HG02973 (cell line): ENCODE measurements around the gene TIMP2.
"Not testable (repeated sequence)": the region's sequence is repeated elsewhere in the genome, so short reads cannot be mapped to it uniquely, and the experiment has no call there.

Source experiments
- ATAC-seq: cut with Tn5 transposase; IDR thresholded peaks from one replicate; pipeline ENCODE4 v1.9.1; 2021; ENCODE audit warnings: moderate library complexity; ENCODE audit not compliant: unreplicated experiment

Gene TIMP2

DNA sequence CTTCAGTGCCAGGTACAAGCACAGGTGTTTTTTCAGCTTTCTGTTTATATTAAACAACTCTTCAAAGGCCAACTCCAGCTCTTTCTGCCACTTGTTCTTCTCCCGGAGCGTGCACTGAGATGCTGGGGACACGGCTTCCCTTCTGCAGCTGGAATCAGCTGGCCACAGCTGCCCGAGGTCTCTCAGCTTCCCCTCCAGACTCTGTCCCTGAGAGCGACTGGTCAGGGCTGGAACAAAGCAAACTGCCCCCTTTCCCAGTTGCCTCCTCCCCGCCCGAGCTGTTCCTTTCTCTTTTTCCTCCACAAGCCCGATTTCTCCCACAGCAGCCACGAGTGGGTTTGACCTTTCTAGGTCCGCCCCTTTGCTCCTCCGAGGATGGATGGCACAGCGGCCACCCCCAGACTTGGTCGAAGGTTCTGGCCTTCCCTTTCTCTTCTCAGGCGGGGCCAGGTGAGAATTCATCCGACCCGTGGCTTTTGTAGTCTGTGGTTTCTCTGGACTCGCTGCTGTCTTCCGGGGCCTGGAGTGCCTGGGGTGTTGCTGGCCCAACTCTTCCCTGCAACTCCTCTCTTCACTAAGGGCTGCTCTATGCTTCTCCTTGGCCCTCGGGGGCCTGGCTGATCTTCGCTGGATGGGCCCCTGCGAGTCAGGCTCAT is 33.7 kb downstream of the TIMP2 start:
- ATAC-seq = no peak

DNA sequence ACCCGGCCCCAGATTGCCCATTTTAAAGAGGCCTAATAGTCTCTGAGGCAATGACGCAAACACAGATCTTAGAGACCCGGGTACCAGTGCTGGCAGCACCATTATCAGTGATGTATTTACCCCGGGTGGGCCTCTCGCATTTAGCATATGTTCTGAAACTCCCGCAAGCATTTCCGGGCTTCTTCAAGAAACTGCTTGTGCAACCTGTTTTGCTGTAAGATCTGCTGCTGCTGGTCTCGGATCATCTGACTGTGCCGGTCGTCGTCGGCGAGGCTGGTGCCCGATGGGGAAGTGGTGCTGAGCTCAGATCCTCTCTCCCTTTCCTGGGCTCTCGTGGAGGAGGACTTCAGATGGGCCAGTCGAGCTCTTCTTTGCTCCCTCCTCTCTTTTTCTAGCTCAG is 34.7 kb downstream of the TIMP2 start:
- no peak for ATAC-seq

- ATAC-seq = not testable (repeated sequence)
These were observed 35.1 kb downstream of the TIMP2 start for GRCh38 chr17:78890096-78890495.

DNA sequence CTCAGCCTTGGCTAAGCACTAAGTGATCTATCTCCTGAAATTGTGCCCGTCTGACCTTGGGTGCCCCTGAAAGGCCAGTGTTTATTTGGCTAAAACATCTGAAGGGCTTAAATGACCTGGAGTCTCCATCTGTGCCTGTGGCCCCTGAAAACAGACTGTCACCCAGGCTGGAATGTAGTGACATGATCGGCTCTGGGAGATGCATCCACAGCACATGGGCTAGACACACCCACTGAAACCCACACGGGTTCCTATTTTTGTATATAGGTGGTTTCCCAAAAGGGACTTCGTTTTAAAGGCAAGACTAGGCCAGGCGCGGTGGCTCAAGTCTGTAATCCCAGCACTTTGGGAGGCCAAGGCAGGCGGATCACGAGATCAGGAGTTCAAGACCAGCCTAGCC is 35.7 kb downstream of the TIMP2 start:
- no peak for ATAC-seq

GRCh38 chr17:78888941-78889518 is 36.2 kb downstream of the TIMP2 start:
- no peak for ATAC-seq

- no peak for ATAC-seq
These were observed 38.2 kb downstream of the TIMP2 start for GRCh38 chr17:78886954-78887353.

- ATAC-seq = no peak
These were observed 39.2 kb downstream of the TIMP2 start for GRCh38 chr17:78885956-78886355.

GRCh38 chr17:78884876-78885667 is 40.1 kb downstream of the TIMP2 start:
- no peak for ATAC-seq

GRCh38 chr17:78884148-78884825 is 40.9 kb downstream of the TIMP2 start:
- no peak for ATAC-seq

- no peak for ATAC-seq
These were observed 41.6 kb downstream of the TIMP2 start for GRCh38 chr17:78883533-78884131.

DNA sequence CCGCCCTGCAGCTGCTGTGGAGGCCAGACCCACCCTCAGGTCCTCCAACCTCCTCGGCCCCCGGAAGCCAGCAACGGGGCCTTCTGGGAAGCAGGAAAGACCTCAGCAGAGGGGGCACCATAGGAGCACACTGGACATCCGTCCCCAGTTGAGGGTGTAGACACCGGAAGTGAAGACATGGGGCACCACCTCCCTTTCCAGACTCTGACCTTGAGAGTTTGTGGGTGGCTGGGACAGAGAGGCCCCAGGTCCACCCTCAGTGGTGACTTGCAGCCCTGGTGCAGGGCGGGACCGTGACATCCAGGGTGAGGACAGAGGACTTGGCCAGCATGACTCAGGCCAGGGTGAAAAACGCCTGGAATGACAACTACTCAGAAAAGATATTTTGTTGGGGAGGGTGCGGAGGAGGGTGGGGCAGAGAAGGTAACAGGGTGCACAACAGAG is 42.1 kb downstream of the TIMP2 start:
- ATAC-seq = no peak

DNA sequence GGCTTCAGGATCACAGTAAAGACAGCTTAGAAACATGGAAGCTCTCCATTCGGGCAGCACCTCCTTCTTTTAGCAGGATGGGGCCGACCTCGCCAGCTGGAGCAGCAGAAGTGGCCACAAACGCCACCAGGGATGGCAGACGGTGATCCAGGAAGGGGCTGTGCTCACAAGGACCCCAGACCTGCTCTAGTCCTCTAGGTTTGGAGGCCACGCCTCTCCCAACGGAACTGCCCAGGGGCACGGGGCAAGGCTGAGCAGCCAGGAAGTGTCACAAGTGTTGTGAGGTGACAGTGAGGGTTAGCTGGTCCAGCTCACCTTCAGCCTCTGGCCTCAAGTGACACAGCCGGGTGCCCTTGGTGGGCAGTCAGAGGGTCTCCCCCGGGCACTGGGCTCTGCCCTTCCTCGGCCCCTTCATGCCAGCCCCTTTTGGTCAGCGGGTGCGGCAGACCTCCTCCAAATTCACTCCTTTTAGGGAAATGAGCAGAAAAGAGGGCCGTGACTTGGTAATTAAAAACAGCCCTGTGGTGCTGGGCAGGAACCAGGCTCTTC is 42.6 kb downstream of the TIMP2 start:
- ATAC-seq = no peak

DNA sequence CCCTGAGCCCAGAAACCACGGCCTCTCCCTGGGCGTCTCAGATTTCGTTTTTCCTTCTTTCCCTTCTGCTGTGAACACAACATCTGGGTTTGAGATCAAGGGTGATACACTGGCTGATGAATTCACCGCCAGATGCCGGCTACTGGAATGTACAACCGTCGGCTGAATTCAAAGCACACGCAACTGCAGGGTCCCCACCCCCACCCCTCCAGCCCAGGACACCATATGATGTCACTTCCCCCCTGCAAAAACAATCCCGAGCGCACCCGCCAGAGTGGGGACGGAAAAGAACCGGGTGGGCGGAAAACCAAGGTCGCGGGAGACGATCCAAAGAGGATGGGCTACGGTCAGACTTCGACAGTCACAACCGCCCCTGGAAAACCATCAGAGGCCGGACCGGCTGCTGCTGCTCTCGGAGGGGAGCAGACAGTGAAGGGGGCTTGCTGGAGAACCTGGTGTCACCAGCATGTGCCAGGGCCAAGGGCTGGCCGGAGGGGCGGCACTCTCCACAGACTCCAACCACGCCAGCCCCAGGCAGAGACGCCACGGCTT is 45.5 kb downstream of the TIMP2 start:
- ATAC-seq = no peak

DNA sequence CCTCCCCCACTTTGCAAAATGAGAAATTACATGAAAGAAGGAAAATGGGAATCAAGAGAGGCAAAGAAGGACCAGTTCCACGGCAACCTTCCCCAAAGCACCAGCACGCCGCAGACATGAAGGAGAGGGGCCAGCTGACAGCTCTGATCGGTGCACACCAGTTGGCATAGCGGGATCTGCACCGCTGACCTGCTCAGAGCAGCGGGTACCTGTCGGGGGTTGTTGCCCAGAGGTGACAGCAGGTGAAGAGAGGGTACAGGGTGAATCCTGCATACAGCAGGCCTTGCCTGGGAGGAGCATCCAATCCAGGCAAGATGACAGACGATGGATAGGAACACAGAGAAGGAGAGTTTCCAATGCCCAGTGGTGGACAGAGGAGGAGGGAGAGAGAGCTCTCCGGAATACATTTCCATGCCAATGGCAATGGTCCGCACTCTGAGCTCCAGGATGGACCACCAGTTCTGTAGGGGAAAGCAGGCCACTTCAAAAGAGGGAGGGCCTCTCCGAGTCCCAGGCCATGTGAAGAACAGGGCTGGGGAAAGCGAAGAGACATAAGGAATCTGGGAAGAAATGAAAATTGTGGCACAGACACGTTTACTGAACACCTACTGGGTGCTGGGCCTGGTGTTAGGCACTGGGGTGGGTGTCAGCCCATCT is 46.2 kb downstream of the TIMP2 start:
- no peak for ATAC-seq

GRCh38 chr17:78878261-78878660 is 46.9 kb downstream of the TIMP2 start:
- ATAC-seq = no peak

DNA sequence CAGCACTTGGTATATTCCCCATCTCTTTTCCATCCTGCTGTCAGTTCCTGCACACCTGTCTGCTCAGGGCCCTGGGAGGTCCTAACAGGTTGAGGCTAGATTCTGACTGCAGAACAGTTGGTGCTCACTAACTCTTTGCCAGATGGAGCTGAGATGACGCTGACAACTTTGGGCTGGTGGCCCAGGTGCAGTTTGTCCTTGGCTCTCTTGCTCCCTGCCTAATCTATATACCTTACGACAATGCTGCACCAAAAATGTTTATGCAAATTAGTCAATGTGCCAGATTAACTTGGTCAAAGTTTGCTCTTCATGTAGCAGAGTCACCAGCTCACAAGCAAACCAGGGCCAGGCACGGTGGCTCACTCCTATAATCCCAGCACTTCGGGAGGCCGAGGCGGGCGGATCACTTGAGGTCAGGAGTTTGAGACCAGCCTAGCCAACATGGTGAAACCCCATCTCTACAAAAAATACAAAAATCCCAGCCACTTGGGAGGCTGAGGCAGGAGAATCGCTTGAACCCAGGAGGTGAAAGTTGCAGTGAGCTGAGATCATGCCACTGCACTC is 48.2 kb downstream of the TIMP2 start:
- not testable (repeated sequence) for ATAC-seq

- no peak for ATAC-seq
These were observed 49.0 kb downstream of the TIMP2 start for GRCh38 chr17:78876094-78876597.

DNA sequence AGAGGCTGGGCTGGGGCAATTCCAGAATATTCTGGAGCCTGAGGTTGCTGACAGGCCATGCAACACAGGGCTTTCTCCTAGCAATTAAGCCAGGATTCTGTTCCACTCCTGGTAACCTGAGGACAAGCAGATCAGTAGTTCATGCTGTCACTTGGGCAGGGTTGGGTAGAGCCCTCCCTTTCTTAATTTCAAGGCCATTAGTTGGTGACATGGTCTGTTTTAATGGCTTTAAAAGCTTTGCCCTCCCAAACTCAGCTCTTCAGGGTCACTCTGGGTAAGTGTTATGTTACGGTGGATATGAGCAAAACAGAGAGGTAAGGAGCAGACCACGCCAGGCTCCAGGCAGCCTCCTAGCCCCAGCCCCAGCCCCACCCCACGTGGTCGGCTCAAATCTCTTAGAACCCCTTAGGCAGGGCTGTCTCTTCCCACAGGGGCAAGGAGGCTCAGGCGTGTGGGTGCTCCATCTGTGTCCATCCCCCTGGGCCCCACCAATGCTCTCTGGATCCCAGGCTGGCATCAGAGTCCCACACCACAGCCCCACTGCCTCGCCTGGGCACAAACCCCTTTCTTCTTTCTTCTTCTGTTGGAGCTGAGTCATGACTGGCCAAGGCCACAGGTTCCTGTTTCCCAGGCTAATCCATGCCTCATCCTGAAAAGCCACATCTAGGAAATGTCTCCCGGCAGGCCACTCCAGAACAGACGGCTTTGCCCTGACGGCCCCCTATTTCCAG is 49.7 kb downstream of the TIMP2 start:
- no peak for ATAC-seq
